IMR-90 (cell line): ENCODE data around the gene MEIG1.

Experiments used
- BHLHE40 ChIP-seq: fragments of 150-350 bp; IDR thresholded peaks from 2 replicates; pipeline ENCODE4 v1.6.1; 2016; ENCODE audit warnings: mild to moderate bottlenecking, low read depth, low read length
- CHD1 ChIP-seq: IDR thresholded peaks from 2 replicates; pipeline ENCODE4 v1.6.1; 2012; ENCODE audit warnings: low read depth, low read length, improper control_type of control experiment
- CTCF ChIP-seq: conservative IDR thresholded peaks from 2 replicates; pipeline ENCODE4 v1.5.1; 2012; ENCODE audit warnings: mild to moderate bottlenecking, low read depth, low read length, improper control_type of control experiment
- MAFK ChIP-seq: IDR thresholded peaks from 2 replicates; pipeline ENCODE4 v1.6.1; 2012; ENCODE audit warnings: low read depth, low read length, improper control_type of control experiment
- MAZ ChIP-seq: IDR thresholded peaks from 2 replicates; pipeline ENCODE4 v1.6.1; 2012; ENCODE audit warnings: low read depth, mild to moderate bottlenecking, low read length, improper control_type of control experiment, moderate library complexity, borderline replicate concordance
- NFE2L2 ChIP-seq: fragments of 150-350 bp; IDR thresholded peaks from 2 replicates; pipeline ENCODE4 v1.6.1; 2016; ENCODE audit warnings: low read depth, mild to moderate bottlenecking, low read length
- POLR2A ChIP-seq: IDR thresholded peaks from 2 replicates; pipeline ENCODE4 v1.6.1; 2012; ENCODE audit warnings: mild to moderate bottlenecking, low read depth, low read length
- RAD21 ChIP-seq: IDR thresholded peaks from 2 replicates; pipeline ENCODE4 v1.6.1; 2012; ENCODE audit warnings: low read length, improper control_type of control experiment
- RFX5 ChIP-seq: IDR thresholded peaks from 2 replicates; pipeline ENCODE4 v1.8.0; 2012; ENCODE audit warnings: low read depth, mild to moderate bottlenecking, low read length, moderate library complexity
- TF ChIP-seq, protein P1 (sequence below): fragments of 150-350 bp; IDR thresholded peaks from 2 replicates; pipeline ENCODE4 v1.6.1; 2017; ENCODE audit warnings: mild to moderate bottlenecking, antibody characterized with exemption, low read length, low read depth
- TF ChIP-seq, protein P2 (sequence below): fragments of 150-350 bp; IDR thresholded peaks from 2 replicates; pipeline ENCODE4 v1.6.1; 2016; ENCODE audit warnings: low read depth, mild to moderate bottlenecking, low read length, moderate library complexity, borderline replicate concordance

DNA sequence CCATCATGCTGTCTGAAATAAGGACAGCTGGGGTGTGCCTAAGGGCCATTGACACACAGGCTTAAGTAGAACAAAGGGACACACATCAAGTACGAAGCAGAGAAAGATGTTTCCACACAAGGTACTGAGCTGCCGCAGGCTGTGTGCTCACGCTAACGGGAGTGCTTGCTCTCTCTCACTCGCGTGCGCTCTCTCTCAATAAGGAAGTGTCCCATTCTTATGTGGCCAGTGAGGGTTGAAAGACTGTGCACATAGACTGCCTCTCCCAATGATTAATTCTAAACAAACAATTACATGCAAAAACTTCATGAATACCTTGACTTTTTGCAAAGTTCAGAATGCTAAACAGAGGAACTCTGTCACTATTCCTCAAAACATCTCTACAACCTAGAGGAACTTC is 35.2 kb upstream of the MEIG1 start:
- TF ChIP-seq RFX5 (no peak), CTCF (no peak), POLR2A (no peak), CHD1 (no peak), RAD21 (no peak), MAZ (no peak), MAFK (no peak), BHLHE40 (no peak), NFE2L2 (no peak)
- TF ChIP-seq, protein P1, sequence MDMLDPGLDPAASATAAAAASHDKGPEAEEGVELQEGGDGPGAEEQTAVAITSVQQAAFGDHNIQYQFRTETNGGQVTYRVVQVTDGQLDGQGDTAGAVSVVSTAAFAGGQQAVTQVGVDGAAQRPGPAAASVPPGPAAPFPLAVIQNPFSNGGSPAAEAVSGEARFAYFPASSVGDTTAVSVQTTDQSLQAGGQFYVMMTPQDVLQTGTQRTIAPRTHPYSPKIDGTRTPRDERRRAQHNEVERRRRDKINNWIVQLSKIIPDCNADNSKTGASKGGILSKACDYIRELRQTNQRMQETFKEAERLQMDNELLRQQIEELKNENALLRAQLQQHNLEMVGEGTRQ, result no peak
- TF ChIP-seq, protein P2, sequence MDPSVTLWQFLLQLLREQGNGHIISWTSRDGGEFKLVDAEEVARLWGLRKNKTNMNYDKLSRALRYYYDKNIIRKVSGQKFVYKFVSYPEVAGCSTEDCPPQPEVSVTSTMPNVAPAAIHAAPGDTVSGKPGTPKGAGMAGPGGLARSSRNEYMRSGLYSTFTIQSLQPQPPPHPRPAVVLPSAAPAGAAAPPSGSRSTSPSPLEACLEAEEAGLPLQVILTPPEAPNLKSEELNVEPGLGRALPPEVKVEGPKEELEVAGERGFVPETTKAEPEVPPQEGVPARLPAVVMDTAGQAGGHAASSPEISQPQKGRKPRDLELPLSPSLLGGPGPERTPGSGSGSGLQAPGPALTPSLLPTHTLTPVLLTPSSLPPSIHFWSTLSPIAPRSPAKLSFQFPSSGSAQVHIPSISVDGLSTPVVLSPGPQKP, result no peak
